ENCODE data around the gene ARFGAP1. TPM values are rescaled to one million over a fixed set of nuclear protein-coding genes. Genes with fewer than 3 reads are reported as not detected.

The ARFGAP1 gene
- total and polyA plus RNA-seq, 2 experiments from 2014 or later = 41.5 to 95.5 TPM

- Mint-ChIP-seq H3K4me1 (peaks cover 26% of the 10 kb centered on the region), H3K36me3 (ENCODE audit: low read depth) (no peaks in the 10 kb centered on the region), H3K4me3 (no peak overlapping the region), H3K27me3 (ENCODE audit: insufficient read depth, low read depth, poor library complexity) (peaks cover 29% of the 10 kb centered on the region), H3K9me3 (peaks cover 3% of the 10 kb centered on the region; the same call in 2 of the 3 replicates), H3K27ac (no peak overlapping the region)
- Histone ChIP-seq H3K36me3 (ENCODE audit: insufficient read depth) (no peaks in the 10 kb centered on the region), H3K27me3 (ENCODE audit: insufficient read depth) (peaks cover 26% of the 10 kb centered on the region), H3K4me2 (no peak overlapping the region), H3F3A (replicated peaks; ENCODE audit: low read depth) (no peaks in the 10 kb centered on the region), H4K20me1 (replicated peaks; ENCODE audit: insufficient read depth) (no peaks in the 10 kb centered on the region), H3K27ac (ENCODE audit: low read depth) (no peak overlapping the region), H3K9me2 (ENCODE audit: insufficient read depth) (no peaks in the 10 kb centered on the region), H3K4me3 (no peak overlapping the region), H3K4me1 (ENCODE audit: insufficient read depth) (no peaks in the 10 kb centered on the region; the same call in 1 of the 2 replicates), H3K79me2 (replicated peaks; ENCODE audit: insufficient read depth) (no peaks in the 10 kb centered on the region), H2AFZ (no peak overlapping the region)
- DNase-seq (ENCODE audit: low spot score) (no peak), ATAC-seq (no peak)
- TF ChIP-seq, protein P1, sequence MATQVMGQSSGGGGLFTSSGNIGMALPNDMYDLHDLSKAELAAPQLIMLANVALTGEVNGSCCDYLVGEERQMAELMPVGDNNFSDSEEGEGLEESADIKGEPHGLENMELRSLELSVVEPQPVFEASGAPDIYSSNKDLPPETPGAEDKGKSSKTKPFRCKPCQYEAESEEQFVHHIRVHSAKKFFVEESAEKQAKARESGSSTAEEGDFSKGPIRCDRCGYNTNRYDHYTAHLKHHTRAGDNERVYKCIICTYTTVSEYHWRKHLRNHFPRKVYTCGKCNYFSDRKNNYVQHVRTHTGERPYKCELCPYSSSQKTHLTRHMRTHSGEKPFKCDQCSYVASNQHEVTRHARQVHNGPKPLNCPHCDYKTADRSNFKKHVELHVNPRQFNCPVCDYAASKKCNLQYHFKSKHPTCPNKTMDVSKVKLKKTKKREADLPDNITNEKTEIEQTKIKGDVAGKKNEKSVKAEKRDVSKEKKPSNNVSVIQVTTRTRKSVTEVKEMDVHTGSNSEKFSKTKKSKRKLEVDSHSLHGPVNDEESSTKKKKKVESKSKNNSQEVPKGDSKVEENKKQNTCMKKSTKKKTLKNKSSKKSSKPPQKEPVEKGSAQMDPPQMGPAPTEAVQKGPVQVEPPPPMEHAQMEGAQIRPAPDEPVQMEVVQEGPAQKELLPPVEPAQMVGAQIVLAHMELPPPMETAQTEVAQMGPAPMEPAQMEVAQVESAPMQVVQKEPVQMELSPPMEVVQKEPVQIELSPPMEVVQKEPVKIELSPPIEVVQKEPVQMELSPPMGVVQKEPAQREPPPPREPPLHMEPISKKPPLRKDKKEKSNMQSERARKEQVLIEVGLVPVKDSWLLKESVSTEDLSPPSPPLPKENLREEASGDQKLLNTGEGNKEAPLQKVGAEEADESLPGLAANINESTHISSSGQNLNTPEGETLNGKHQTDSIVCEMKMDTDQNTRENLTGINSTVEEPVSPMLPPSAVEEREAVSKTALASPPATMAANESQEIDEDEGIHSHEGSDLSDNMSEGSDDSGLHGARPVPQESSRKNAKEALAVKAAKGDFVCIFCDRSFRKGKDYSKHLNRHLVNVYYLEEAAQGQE (IDR thresholded peaks at IDR 0.05; ENCODE audit: unreplicated experiment) = no peak
- no peak for TF ChIP-seq EZH2phosphoT487 (IDR thresholded peaks at IDR 0.05; ENCODE audit: unreplicated experiment)
- TF ChIP-seq, protein P2, sequence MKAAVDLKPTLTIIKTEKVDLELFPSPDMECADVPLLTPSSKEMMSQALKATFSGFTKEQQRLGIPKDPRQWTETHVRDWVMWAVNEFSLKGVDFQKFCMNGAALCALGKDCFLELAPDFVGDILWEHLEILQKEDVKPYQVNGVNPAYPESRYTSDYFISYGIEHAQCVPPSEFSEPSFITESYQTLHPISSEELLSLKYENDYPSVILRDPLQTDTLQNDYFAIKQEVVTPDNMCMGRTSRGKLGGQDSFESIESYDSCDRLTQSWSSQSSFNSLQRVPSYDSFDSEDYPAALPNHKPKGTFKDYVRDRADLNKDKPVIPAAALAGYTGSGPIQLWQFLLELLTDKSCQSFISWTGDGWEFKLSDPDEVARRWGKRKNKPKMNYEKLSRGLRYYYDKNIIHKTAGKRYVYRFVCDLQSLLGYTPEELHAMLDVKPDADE (IDR thresholded peaks at IDR 0.05) = no peak
- no peak for TF ChIP-seq CREB1 (CRISPR knock-in tag; IDR thresholded peaks at IDR 0.05; ENCODE audit: low read depth)
- TF ChIP-seq POLR2AphosphoS5 (IDR thresholded peaks at IDR 0.05; ENCODE audit: low read depth) = no peak
- no peak for TF ChIP-seq EZH2 (IDR thresholded peaks at IDR 0.05; ENCODE audit: low read depth, unreplicated experiment)
- TF ChIP-seq ZNF331 (CRISPR knock-in tag; IDR thresholded peaks at IDR 0.05; ENCODE audit: low read depth) = no peak
- no peak for TF ChIP-seq JUNB (IDR thresholded peaks at IDR 0.05; ENCODE audit: unreplicated experiment)
- TF ChIP-seq, protein P3, sequence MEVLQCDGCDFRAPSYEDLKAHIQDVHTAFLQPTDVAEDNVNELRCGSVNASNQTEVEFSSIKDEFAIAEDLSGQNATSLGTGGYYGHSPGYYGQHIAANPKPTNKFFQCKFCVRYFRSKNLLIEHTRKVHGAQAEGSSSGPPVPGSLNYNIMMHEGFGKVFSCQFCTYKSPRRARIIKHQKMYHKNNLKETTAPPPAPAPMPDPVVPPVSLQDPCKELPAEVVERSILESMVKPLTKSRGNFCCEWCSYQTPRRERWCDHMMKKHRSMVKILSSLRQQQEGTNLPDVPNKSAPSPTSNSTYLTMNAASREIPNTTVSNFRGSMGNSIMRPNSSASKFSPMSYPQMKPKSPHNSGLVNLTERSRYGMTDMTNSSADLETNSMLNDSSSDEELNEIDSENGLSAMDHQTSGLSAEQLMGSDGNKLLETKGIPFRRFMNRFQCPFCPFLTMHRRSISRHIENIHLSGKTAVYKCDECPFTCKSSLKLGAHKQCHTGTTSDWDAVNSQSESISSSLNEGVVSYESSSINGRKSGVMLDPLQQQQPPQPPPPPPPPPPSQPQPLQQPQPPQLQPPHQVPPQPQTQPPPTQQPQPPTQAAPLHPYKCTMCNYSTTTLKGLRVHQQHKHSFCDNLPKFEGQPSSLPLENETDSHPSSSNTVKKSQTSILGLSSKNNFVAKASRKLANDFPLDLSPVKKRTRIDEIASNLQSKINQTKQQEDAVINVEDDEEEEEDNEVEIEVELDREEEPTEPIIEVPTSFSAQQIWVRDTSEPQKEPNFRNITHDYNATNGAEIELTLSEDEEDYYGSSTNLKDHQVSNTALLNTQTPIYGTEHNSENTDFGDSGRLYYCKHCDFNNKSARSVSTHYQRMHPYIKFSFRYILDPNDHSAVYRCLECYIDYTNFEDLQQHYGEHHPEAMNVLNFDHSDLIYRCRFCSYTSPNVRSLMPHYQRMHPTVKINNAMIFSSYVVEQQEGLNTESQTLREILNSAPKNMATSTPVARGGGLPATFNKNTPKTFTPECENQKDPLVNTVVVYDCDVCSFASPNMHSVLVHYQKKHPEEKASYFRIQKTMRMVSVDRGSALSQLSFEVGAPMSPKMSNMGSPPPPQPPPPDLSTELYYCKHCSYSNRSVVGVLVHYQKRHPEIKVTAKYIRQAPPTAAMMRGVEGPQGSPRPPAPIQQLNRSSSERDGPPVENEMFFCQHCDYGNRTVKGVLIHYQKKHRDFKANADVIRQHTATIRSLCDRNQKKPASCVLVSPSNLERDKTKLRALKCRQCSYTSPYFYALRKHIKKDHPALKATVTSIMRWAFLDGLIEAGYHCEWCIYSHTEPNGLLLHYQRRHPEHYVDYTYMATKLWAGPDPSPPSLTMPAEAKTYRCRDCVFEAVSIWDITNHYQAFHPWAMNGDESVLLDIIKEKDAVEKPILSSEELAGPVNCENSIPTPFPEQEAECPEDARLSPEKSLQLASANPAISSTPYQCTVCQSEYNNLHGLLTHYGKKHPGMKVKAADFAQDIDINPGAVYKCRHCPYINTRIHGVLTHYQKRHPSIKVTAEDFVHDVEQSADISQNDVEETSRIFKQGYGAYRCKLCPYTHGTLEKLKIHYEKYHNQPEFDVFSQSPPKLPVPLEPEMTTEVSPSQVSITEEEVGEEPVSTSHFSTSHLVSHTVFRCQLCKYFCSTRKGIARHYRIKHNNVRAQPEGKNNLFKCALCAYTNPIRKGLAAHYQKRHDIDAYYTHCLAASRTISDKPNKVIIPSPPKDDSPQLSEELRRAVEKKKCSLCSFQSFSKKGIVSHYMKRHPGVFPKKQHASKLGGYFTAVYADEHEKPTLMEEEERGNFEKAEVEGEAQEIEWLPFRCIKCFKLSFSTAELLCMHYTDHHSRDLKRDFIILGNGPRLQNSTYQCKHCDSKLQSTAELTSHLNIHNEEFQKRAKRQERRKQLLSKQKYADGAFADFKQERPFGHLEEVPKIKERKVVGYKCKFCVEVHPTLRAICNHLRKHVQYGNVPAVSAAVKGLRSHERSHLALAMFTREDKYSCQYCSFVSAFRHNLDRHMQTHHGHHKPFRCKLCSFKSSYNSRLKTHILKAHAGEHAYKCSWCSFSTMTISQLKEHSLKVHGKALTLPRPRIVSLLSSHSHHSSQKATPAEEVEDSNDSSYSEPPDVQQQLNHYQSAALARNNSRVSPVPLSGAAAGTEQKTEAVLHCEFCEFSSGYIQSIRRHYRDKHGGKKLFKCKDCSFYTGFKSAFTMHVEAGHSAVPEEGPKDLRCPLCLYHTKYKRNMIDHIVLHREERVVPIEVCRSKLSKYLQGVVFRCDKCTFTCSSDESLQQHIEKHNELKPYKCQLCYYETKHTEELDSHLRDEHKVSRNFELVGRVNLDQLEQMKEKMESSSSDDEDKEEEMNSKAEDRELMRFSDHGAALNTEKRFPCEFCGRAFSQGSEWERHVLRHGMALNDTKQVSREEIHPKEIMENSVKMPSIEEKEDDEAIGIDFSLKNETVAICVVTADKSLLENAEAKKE (CRISPR knock-in tag; IDR thresholded peaks at IDR 0.05) = no peak
- no peak for TF ChIP-seq CTCF (conservative IDR thresholded peaks at IDR 0.05; ENCODE audit: low read depth in 2 of 2)
- no peak for TF ChIP-seq NANOG (IDR thresholded peaks at IDR 0.05; ENCODE audit: borderline replicate concordance)
- no peak for TF ChIP-seq STAT1 (IDR thresholded peaks at IDR 0.05; ENCODE audit: unreplicated experiment)
- no peak for TF ChIP-seq ZNF114 (CRISPR knock-in tag; IDR thresholded peaks at IDR 0.05)
Observed at GRCh38 chr20:63249891-63250290, 22.7 kb upstream of the ARFGAP1 start.
